HG02798 (cell line): Measurements from ENCODE around the gene PSMA6.
"Not testable (repeated sequence)": the region's sequence is repeated elsewhere in the genome, so short reads cannot be mapped to it uniquely, and the experiment has no call there.

ENCODE experiments used
- ATAC-seq: cut with Tn5 transposase; IDR thresholded peaks from one replicate; pipeline ENCODE4 v1.9.1; 2021; ENCODE audit warnings: mild to moderate bottlenecking; ENCODE audit not compliant: unreplicated experiment, poor library complexity

PSMA6 gene

DNA sequence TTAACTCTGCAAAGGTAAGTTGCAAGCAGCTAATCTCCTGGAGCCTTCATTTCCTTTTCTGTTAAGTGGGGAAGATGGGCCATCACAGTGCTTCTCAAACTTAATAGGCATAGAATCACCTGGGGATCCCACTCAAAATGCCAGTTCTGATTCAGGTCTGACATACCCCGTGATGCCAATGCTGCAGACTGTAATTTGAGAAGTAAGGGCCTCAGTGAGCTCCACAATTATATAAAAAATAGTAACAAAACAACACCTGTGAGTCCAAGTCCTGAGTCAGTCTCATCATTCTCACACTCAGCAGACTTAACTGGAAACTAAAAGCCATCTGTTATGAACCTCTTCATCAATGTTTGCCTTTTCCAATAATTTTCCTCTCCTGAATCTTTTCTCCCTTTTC, 10.8 kb upstream of the PSMA6 start:
- no peak for ATAC-seq

DNA sequence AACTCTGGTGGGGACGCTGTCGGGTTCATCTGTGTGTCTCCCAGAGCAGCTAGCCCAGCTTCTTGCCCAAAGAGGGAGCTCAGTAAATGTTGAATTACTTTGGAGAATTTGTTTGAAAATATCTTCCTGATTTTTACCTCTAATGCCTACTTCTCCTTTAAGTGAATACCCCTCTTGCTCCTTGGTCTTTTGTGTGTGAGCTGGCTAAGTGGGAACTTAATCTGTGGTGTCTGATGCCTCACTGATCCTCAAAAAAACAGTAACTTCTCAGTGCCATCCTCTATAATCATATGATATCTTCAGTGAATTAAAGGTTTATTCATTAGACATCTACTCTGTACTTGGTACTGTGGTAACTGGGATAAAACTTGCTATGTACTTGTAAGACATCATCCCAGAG, 7.7 kb upstream of the PSMA6 start:
- ATAC-seq, result no peak

DNA sequence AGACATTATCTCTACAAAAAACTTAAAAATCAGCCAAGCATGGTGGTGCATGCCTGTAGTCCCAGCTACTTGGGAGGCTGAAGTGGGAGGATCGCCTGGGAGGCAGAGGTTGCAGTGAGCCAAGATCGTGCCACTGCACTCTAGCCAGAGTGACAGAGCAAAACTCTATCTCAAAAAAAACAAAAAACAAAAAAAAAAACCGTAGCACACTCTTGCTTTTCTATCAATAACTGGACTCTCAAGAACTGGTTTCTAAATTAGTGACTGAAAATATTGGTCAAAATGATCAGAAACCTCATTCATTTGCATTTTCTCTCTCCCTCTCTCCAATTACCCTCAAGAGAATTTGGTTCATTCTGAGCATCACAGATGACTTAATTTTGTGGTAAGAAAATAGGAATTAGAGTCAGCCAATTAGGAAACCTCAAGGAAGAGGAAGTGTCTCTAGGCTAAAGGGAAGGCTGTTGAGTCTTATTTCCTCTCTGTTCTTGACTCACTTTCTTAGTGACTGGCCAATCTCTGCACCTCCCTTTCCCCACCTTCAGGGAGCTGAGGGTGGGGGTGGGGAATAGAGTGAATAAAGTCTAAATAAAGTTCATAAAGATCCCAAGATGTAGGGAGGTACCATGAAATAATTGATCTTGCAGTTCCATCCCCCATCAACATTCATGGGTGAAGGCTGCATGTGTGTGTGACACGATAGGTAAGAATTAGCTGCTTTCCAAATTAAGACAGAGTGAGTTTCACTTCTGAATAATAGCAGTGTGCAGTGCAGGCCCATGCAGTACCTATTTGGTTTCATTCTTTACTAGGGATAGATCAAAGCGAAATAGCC, 6.8 kb upstream of the PSMA6 start:
- ATAC-seq, result peak; percentile 70

DNA sequence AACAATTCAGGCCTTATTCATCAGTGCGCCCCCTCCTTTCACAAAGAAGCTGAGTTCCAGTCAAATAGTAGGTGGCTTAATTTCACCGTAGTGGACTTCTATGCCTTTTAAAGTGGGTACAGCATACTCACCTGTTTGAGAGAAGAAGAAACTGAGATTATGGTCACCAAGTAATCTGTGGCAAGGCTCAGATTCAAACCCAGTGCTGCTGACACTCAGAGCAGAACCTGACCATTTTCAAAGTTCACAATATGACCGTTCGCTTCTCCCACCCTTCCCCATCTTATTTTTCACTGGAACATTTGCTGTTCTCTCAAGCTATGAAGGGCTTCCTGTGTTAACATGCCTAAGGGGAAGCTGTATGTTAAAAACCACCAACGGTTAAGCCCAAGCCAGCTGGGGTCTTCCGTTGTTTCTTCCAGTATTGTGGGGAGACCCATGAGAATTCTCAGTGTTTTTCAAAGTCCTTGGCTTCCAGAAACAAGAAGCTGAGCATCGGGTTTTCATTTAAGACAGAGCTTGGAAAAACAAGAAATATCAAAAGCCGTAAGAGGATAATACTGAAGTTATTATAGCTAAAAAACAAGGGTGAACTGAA, 6.1 kb upstream of the PSMA6 start:
- peak; percentile 14 for ATAC-seq

DNA sequence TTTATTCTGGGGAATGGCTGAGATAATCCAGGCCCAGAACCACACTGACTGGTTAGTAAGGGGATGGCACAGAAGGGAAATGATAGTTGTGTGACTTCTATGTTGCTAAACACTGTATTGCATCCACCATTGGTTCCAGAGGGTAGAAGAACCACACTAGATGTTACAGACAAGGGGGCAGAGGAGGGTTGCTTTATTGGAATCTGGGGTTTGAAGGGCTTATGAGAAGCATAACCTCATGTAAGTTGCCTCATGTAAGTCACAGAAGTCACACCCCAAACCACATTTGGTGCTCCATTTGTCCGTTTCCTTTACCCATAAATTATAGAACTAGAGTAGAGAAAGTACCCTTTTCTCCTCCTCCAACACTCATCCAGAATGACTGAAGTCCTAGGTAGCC, 5.5 kb upstream of the PSMA6 start:
- ATAC-seq, result no peak

DNA sequence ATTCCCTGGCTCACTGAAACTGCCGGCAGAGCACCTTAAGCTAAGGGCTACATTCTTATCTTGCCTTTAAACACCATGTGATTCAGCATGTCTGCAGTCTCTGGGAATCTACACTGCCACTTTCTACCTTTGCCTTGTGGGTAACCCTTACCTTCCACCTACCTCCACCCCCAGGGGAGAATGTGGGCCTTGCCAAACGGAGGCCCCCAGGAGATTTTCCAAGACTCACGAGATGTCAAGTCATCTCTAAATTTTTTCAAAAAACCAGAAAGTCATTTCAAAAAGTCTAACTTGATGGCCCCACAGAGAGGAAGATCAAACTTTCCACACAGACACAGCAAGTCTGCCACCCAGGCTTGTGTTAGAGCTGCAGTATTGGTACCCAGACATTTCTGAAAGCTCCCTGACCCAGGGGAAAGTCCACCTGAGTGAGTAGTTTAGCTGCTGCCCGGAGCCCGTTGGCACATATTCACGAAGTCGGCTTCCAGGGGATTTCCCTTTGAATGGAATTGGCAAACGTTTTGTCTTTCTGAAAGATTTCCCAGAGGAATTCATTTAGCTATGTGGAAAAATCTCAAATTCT, 4.7 kb upstream of the PSMA6 start:
- no peak for ATAC-seq

DNA sequence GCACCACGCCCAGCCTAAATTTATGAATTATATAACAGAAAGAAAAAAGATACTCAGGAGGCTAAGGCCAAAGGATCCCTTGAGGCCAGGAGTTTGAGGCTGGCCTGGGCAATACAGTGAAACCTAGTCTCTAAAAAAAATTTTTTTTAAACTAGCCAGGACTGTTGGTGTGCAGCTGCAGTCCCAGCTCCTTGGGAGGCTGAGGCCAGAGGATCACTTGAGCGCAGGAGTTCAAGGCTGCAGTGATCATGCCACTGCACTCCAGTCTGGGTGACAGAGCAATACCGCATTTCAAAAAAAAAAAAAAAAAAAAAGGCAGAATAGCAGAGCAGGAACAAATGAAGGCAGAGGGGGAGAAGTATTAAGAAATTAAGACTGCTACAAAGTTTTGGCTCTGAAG, 2.6 kb upstream of the PSMA6 start:
- no peak for ATAC-seq

DNA sequence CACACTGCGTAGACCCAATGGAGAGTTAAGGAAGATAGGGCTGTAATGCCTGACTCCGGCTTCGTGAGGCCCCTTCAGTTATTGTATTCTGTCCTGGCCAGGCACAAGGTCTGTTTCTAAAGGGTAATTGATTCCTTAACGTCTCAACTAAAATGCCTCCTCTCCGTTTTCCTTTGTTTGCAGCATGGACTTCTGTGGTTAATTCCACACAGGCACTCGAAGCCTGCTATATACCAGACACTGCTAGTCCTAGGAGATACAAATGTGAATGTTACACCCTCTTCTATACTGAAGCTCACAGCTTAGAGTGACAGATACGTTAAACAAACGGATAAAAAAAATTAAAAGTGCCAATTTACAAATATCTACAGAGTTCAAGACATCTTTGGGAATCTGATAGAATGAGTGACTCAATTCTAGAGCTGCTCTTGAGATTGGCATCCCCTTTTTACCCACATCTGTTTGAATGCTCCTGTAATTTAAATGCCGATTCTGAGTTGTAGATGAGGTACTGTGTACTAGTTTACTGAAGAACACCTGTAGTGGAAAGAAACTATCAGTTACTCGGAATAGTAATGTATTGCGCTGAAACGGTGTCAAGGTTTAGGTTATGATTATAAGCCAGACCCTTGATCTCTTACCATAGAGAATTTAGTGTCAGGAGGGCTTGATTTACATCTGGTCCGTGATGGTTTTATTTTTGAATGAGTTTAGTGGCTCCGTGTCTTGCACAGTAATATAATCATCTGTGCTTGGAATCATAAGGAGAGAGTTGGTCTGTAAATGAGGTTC, 784 bp downstream of the PSMA6 start:
- ATAC-seq, result no peak

DNA sequence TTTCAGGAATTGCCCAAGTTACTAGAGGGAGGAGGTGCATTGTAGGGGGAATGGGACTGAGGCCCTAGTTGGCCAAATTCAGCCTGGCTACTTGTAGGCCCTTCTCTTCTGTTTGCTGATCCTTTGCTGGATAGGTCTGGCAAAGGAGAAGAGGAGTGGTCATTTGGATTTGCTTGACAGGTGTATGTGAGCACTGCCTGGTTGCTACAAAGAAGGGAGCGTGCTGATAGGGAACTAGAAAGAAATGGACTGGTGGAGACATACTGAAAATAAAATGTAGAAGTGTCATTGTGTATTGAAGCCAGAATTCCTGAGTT, 3.6 kb downstream of the PSMA6 start:
- ATAC-seq, result no peak

DNA sequence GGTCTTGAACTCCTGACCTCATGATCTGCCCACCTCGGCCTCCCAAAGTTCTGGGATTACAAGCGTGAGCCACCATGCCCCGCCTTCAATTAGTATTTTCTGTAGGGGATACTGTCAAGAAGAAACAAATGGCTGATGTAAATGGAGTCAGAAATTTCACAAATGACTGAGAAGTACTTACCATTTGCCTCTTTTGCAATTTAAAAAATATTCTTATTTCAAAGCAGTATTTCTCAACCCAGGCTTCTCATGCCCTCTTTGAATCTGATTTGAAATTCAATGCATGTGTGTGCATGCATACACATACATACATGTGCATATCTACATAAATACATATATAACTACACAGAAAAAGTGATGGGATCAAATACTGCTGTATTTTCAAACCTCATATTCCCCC, 4.4 kb downstream of the PSMA6 start:
- no peak for ATAC-seq

DNA sequence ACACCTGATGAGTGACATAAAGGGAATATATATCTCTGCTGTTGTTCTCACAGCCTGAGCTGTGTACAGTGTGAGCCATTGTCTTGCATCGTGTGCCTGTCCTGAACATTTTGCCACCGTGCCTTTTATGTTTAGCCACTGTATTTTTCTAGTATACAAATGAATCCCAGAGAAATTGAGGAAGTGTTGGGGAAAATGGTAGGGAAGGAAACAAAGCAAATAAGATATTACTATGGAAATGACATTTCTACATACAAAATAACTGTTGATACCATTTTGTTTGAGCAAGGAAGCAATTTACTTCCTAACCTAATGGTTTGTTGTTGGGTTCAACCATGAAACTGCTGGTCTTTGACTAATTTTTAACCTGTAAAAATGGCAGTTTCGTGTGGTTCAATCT, 5.5 kb downstream of the PSMA6 start:
- no peak for ATAC-seq

DNA sequence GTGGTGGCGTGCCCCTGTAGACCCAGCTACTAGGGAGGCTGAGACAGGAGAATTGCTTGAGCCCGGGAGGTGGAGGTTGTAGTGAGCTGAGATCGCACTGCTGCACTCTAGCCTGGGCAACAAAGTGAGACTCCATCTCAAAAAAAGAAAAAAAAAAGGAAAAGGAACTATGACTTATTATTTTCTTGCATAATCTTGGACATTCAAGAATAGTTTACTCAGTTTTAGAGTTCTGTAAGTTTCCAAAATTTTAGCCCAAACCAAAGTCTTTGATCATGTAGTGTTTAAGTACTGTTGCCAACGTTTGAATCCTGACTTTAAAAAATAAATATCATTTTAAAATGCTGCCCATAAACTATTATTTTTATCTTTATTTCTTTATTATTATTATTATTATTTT, 6.2 kb downstream of the PSMA6 start:
- no peak for ATAC-seq

DNA sequence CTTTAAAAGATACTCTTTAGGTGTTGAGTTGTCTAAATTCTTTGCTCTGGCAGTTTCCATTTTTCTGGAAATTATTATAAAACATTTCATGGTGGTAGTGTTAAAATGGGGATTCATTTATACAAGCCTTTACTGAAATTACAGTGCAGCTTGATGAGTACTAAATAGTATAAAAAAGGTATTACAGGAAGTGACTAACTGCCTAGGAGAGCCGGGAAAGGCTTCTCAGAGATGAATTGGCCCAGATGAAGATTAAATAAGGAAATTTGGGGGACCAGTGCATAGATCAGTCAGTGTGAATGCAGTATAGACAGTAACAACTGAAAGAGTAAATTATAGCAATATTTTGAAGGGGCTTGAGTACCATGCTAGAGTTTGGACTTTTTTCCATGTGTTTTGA, 7.5 kb downstream of the PSMA6 start:
- ATAC-seq, result no peak

DNA sequence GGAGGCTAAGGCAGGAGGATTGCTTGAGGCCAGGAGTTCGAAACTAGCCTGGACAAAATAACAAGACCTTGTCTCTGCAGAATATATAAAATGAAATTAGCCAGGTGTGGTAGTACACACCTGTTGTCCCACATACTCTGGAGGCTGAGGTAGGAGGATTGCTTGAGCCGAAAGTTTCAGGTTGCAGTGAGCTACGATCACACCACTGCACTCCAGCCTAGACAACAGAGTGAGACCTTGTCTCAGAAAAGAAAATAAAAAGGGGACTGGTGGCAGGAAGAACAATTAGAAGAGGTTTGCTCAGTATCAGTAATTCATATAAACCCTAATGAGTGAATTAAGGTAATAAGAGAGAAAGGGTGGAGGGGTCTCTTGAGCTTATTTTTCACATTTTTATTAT, 8.0 kb downstream of the PSMA6 start:
- no peak for ATAC-seq

DNA sequence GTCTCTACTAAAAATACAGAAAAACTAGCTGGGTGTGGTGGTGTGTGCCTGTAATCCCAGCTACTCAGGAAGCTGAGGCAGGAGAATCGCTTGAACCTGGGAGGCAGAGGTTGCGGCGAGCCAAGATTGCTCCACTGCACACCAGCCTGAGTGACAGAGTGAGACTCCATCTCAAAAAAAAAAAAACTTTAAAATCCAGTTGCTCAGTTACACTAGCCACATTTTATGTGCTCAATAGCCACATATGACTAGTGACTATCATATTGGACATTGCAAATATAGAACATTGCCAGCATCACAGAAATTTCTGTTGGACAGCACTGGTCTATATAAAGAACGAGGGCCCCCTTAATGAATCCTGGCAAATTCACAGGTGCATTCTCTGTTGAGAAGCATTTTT, 9.2 kb downstream of the PSMA6 start:
- not testable (repeated sequence) for ATAC-seq

DNA sequence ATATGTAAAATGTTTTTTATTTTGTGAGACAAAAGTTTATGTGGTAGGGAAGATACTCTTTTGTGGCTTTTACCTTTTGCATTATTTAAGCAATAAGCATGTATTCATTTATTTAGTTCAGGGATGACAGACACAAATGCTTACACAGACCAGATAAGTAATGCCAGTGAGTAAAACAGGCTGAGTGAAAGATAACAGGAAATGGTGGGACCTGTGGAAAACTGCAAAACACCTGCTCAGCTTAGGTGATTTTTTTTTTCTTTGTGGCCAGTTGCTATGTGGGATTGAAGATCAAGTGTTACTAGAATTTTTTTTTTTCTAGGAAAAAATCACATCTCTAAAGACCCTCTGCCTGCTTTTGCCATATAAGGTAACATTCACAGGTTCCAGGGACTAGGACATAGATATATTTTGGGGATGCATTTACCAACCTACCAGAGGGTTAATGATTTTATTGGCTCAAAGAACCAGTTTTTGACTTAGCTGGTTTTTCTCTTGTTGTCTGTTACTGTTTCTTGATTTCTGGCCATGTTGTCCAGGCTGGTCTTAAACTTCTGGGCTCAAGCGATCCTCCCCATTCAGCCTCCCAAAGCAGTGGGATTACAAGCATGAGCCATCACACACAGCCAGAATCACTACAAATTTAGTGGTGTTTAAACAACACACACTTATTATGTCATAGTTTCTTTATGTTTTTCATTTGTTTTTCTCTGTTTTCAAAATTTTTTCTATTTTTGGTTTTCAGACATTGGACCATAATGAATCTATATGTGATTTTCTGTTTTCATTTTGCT, 9.8 kb downstream of the PSMA6 start:
- ATAC-seq, result no peak

DNA sequence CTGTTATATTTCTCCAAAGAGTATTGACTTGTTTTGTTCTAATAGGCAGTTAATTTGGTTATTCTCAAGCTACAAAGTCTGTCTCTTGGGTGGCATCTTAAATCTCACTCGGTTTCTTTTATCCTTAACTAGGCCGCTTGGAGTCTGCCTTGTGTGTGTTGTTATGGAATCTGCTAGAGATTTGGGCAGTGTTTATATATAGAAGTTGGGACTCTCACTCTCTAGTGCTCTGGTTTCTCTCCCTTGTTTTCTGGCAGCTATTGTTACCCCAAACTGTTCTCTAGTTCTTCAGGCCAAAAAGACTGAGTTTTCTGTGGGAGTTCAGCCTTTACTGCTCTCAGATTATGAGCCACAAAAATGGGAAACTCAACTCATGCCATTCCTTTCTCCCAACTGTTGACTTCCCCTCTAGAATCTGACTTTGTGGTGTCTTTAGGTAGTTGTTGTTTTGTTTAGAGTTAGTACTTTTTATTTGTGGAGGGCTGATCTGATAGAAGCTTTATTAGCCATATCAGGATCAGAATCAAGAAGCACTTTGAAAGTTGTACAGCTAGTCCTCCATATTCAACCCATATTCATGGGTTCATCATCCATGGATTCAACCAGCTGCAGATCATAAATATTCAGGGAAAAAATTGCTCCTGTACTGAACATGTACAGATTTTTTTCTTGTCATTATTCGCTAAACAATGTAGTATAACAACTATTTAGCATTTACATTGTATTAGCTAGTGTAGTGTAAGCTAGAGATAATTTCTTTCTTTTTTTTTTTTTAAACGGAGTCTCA, 11.2 kb downstream of the PSMA6 start:
- ATAC-seq, result no peak

DNA sequence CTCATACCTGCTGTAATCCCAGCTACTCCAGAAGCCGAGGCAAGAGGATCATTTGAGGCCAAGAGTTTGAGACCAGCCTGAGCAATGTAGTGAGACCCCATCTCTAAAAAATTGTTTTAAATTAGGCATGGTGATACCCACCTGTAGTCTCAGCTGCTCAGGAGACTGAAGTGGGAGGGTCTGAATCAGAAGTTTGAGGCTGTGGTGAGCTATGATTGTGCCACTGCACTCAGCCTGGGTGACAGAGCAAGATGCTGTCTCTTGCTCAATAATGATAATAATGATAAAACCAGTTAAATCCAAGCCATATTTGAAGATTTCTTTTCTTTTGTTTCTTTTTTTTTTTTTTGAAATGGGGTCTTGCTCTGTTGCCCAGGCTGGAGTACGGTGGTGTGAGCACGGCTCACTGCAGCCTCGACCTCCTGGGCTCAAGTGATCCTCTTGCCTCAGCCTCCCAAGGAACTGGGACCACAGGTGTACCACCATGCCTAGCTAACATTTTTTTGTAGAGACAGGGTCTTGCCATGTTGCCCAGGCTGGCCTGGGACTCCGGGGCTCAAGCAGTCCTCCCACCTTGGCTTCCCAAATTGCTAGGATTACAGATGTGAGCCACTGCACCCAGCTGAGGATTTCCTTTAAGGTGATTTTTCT, 12.8 kb downstream of the PSMA6 start:
- ATAC-seq, result no peak

DNA sequence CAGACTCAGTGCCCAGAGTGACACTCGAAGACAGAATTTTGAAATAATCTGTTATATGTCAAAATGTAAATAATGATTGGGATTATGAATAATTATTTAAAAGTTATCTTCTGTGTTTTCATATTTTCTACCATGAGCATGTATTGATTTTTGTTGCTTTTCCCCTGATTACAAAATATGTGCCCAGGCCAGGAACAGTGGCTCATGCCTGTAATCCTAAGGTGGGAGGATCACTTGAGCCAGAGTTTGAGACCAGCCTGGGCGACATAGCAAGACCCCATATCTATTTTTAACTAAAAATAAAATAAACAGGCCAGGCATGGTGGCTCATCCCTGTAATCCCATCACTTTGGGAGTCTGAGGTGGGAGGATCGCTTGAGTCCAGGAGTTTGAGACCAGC, 13.5 kb downstream of the PSMA6 start:
- no peak for ATAC-seq
